Measurements from ENCODE around the gene LRP1B.
A peak's percentile ranks its signal among the peaks of the same experiment; 100 is the strongest.

Gene LRP1B

DNA sequence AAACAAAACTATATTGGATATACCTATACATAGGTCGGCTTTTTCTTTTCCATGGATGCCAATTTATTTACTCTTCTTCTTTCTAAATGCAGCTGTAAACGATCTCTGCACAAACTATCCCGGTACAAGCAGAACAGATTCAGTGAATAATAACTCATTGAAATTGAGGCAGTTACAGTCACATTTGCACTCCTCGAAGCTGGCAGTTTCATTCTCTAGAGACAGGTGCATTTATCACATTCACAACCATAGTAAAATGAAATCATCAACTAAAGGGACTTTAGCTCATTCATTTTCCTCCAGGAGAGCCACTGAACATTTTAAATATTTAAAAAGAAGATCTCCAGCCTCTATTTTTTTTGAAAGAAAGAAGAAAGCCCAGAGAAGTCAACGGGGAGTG, 551.7 kb downstream of the LRP1B start:
- no peak for DNase-seq (ENCODE audit: low read depth)

DNA sequence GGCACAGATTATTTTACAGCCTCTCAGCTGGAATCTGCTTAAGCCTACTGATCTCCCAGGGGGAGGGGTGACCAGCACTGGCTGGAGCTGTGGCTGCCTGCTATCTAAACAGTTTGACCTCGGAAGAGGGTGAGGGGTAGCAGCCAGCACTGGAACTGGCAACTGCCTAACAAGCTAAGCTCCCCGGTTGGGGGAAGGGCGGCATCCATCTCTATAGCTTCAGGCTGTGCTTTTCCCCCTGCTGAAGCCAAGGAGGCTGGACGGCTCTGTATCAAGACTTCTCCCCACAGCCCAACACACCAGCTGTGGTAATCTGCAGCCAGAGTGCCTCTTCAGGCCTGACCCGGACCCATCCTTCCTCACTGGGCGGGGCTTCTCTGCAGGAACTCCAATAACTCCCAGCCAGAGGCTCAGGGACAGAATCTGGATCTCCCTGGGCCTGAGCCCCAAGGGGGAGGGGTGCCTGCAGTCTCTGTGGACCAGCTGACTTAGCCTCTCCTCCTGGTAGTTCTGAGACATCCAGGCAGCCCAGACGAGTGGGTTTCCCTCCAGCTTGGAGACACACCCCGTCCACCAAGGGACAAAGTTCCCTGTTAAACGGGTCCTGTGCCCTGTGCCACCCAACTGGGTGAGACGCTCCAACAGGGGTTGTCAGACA, 560.2 kb downstream of the LRP1B start:
- no peak for DNase-seq (ENCODE audit: low read depth)

DNA sequence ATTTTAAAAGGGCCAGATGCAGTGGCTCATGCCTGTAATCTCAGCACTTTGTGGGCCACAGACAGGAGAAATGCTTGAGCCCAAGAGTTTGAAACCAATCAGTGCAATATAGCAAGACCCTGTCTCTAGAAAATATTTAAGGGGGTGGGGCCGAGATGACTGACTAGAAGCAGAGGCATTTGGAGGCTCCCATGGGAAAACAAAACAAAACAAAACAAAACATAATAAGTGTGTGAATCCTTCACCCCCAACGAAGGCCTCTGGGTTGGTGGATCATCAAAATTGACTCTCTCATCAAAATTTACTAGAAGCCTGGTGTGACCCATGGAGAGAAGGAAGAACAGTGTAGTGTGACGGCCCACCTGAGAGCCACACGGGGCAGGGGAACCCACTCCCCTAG, 560.9 kb downstream of the LRP1B start:
- DNase-seq (ENCODE audit: low read depth): no peak

DNA sequence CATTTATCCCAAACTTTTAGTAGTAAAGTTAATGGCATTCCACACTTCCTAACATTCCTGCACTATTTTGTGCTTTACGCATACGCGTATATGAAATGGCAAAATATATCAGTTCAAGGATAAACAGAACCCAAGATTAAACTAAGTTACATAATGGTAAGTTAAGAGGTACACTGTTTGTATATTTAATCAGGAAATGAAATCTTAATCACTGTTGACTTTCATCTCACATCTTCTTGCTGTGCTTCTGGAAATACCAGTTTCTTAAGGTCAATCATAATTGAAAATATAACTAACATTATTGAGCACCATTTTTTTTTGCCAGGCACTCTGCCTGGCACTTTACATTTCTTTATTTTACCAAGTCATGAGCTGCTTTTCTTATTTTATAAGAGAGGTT, 565.2 kb downstream of the LRP1B start:
- DNase-seq (ENCODE audit: low read depth): no peak

DNA sequence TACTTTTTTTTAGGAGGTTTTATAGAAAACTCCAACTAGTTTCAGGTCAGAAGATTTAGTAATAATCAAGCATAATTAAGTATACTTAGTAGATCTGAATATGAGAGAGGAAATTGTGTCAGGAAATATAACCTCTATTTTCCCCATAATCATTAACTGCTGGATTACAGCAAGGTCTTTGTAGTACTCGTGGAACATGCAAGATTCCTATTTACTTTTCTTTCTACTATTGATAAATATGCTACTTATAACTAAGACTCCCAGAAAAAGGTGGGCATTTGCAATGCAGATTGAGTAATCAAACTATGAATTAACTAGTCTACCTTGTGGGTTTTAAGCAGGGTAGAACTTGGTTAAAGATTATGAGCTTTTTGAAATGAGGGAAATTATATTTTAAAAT, 570.1 kb downstream of the LRP1B start:
- no peak for DNase-seq (ENCODE audit: low read depth)

GRCh38 chr2:141557329-141558095, 573.3 kb downstream of the LRP1B start:
- peak; percentile 90 for DNase-seq (ENCODE audit: low read depth)

GRCh38 chr2:141555876-141556470, 574.8 kb downstream of the LRP1B start:
- peak; percentile 1 for DNase-seq (ENCODE audit: low read depth)

- peak; percentile 58 for DNase-seq (ENCODE audit: low read depth)
Observed at GRCh38 chr2:141554810-141555209, 576.0 kb downstream of the LRP1B start.

- DNase-seq (ENCODE audit: low read depth): peak; percentile 18
Observed at GRCh38 chr2:141534666-141535362, 596.0 kb downstream of the LRP1B start.

- no peak for DNase-seq (ENCODE audit: low read depth)
Observed at GRCh38 chr2:141529659-141530058, 601.2 kb downstream of the LRP1B start.

DNA sequence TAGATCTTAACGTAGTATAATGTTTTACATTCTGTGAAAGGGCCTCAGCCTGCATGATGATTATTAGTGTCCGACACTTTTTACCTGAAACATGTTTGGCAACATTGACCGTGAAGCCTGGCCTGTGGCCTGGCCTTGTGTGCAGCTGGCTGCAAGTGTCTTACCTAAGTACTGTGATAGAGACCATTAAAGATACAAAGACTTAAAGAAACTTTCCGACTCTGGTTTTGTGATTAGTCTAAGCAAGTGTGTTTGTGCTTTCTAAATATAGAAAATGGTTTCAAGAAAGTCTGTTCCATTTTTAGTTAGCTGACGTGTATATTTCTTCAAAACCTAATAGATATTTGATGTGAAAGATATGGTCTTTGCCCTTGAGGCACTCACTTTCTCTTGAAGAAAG, 601.8 kb downstream of the LRP1B start:
- no peak for DNase-seq (ENCODE audit: low read depth)

DNA sequence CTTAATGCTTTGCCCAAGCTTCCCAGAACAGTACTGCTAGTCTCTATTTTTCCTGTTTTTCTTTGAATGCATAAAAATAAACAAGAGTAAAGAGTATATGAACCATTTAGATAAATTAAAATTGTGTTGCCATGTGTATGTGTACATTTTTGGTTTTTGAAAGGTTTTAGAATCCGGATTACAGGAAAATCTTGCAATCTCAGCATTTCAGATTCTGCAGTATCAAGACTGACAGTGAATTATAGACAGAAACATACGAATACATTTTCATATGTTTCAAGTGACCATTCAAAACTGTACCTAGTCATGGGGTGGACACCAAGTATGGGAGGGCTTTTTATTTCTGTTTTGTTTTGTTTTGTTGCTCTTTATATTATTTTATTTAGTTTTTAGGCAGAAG, 604.1 kb downstream of the LRP1B start:
- no peak for DNase-seq (ENCODE audit: low read depth)

DNA sequence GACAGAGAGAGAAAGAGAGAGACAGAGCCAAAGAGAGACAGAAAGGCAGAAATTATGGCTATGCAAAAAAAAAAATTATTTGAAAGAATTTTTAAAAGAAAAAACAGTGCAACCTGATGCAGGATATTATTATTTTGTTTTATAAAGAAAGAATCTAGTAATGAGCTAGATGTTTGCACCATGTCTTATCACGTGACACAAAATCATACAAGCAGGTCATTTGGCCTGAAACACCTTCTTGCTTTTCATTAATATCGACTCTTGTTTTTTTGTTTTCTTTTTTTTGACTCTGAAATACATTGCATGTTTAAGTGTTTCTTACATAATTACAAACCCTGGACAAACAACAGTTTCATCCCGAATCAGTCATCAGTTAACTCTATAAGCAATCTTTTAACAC, 606.0 kb downstream of the LRP1B start:
- DNase-seq (ENCODE audit: low read depth): no peak

- no peak for DNase-seq (ENCODE audit: low read depth)
Observed at GRCh38 chr2:141523199-141523598, 607.6 kb downstream of the LRP1B start.

- no peak for DNase-seq (ENCODE audit: low read depth)
Observed at GRCh38 chr2:141522702-141523101, 608.1 kb downstream of the LRP1B start.

GRCh38 chr2:141522048-141522447, 608.8 kb downstream of the LRP1B start:
- DNase-seq (ENCODE audit: low read depth): no peak

DNA sequence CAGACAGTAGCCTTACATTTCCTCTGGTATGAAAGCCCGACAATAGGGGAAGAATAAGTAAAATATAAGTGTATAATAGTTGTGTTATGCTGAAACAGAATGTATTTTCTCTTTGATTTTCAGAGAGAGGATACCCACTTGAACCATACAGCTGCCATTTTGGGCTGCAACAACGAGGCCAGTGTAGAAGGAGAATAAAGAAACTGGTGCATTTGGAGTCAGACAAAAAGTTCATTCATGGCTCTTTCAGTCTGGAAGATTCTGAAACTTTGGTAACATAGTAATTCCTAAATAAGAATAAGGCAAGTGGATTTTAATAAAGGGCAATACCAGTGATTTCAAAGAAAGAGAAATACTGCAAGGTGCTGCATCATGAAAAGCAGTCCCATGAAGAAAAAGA, 610.9 kb downstream of the LRP1B start:
- DNase-seq (ENCODE audit: low read depth): no peak

DNA sequence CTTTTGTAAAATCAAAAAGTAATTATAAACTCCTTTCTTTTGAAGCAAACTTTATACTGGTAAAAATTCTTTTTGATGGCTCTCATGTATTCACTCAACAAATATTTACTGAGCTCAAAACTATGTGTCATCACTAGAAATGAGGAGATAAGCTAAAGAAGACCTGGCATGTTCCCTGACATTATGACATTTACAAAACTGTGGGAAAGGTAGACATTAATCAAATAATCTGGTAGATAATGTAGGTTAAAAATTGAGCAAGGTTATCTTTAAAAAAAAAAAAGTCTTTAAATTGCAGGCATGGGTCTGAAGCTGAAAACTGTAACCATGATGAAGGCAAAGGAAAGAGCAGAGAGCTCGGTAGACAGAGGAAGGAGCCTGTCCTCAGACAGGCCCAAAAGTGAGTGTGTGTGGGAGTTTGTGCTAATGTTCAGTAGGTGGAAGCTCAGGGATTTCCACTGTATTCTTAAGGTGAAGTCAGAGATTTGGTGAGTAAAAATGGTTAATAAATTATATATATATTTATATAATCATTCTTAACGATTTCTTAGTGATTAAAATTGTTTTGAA, 612.9 kb downstream of the LRP1B start:
- DNase-seq (ENCODE audit: low read depth): peak; percentile 19

GRCh38 chr2:141517180-141517851, 613.5 kb downstream of the LRP1B start:
- DNase-seq (ENCODE audit: low read depth): no peak

DNA sequence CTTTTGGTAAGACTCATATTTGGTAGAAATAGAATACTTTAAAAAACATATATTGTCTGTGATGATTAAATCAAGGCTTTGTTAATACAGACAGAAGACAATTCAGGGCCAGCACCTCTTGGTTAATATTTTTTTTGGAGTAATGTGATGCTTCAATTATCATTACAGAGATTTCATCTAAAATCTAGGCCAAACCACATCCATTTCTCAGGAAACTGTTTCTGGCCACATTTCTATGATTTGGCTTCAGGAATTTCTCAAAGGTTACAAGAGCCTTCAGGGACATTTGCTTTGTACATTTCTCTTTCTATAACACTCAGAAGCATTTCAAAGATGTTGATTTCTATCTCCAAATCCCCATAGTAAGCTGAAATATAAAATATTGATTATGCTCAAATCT, 614.9 kb downstream of the LRP1B start:
- peak; percentile 50 for DNase-seq (ENCODE audit: low read depth)

DNA sequence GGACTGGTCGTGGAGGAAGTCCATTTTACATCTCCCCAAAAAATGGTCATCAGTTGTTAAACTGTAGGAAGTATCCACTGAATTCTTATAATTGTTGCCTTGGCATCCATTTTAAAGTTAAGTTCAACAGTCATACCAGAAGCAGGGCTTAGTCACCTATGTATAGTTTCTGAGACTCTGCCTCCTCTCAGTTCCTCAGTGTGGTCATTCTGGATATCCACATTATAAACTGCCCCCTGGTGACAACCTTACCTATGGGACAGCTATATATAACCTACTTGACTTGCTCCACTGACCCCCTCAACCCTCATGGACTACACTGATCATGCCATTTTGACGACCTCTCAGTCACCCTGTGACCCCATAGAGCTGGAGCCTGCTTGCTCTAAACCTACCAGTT, 617.0 kb downstream of the LRP1B start:
- no peak for DNase-seq (ENCODE audit: low read depth)

Measured in EH (cell line).